Activated CD4-positive, alpha-beta T cell treated with anti-CD3 and anti-CD28 coated beads, Interleukin-2, amount 50 U/mL, for 48 hours (primary cell): ENCODE data around the gene LRRC3.

Experiments
- DNase-seq, 2 experiments: peaks; one replicate each; pipeline ENCODE4 v3.0.0-alpha.2; 2020

Gene LRRC3

DNA sequence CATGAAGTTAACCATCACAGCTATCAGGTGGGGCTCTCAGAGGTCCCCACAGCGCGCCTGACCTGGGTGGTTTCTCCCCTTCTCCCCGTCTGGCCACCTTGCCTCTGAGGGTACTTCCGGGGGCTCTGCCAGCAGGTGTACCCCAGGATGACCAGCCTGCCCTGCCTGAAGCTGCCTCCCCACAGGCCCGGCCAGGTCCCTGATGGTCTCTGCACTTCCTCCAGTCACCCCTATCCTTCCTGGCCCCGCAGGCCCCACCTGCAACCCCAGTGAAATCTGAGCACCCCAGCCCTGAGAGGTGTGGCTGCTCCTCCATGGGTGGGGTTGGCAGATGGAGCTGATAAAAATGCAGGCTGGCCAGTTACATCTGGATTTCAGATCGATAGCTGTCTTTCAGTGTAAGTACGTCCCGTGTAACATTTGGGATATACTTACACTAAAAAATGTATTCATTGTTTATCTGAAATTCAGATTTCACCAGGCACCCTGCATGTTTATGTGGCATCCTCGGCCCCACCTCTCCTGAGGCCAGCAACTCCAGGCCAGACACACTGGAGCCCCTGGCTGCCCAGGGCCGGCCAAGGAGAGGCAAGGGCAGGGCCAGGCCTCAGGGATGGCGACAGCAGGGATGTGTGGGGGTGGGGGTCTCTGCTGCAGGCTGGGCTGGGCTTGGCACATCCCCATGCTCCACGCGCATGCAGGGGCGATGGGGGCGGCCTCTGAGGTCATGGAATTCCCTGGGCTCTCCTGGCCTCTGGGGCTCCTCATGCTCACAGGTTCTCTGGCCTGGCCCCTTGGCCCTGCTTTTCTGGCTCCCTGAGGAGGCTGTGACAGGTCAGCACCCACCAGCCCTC lies 25.1 kb downstream of the LRRC3 start:
- no peak for DNase-seq

DNA sequence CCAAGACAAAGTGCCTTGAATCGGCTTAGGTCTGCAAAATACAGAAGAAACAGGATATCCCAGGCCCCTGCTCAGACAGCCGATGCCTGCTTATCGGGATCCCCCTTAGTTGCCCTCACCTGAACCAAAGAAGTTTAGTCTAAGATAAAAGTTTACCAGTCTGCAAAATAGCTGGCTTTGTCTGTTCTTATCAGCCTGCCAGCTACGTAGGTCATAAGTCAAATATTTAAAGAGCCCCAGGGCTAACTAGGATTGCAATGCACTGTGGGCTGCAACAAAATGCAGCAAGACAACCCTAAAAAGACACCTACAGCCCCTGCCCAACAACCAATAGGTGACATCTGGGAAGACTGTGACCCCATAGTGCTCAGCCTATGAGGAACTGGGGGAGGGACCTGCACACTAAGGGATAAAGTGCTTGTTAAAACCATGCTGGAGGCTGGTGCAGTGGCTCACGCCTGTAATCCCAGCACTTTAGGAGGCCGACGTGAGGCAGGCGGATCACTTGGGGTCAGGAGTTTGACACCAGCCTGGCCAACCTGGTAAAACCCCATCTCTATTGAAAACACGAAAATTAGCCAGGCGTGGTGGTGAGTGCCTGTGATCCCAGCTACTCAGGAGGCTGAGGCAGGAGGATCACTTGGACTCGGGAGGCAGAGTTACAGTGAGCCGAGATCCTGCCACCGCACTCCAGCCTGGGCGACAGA lies 27.4 kb downstream of the LRRC3 start:
- no peak for DNase-seq

DNA sequence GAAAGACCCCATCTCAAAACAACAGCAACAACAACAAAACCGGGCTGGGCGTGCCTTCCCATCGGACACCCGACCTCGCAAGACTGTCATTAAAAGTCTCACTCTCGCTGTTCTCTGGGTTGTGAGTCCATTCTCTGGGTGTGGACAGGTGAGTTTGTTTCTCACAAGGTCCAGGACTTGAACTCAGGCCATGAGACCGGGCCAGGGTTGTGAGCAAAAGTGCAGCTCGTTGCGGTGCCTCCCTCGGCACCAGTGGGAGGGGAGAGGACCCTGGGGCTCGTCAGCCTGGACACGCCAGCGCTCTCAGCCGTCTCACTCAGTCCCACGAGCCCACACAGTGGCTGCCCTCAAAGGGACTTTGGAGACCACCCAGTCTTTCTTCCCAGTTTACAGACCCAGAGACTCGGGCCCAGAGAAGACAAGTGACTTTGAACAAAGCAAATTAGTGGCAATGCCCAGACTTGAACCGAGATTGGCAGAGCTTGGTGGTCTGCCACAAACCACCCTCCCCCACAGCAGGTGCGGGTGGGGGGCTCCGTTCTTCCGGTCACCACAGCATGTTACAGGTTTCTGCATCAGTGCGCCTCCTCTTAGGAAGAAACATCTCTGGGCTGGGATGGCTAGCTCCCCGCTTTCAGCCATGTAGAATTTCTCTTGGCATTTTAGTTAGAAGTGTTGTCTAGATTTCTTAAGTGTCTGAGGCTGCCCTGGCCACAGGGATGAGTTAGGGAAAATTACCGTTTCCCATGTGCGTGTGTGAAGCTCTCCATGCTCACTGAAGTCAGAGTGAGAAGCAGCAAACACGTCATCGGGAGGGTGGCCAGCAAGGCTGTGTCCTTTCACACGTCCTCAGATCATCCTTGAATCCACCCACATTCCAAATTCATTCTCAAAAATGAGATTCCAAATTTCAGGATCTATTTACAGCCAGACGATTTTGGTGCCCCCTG lies 28.3 kb downstream of the LRRC3 start:
- DNase-seq: no peak

DNA sequence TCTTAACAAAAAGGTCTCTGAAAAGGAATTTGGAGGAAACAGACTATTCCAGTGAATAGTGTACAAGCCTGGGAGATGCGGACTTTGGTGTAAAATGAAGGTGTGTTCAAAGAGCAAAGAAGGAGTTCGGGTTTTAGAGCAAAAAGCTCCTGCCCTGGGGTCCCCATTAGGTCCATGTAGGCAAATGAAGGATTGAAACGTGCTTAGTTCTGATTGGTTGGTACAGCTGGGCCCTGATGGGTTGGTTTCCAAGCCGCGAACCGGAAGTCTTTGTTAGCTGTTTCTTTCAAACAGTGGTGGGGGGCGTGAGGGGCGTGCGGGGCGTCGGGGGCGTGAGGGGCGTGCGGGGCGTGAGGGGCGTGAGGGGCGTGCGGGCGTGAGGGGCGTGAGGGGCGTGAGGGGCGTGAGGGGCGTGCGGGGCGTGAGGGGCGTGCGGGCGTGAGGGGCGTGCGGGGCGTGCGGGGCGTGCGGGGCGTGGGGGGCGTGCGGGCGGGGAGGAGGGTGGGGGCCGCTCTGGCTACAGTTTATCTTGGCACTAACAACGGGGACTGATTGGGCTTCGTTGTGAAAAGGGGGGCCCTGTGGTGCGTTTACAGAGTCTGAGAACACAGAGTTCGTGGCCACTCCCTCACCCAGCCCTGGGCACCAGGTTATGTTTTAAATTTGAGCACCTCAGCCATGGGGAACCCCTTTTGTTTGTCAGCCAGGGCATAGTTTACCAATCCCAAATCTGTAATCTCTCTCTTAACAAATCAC lies 29.4 kb downstream of the LRRC3 start:
- DNase-seq: no peak

DNA sequence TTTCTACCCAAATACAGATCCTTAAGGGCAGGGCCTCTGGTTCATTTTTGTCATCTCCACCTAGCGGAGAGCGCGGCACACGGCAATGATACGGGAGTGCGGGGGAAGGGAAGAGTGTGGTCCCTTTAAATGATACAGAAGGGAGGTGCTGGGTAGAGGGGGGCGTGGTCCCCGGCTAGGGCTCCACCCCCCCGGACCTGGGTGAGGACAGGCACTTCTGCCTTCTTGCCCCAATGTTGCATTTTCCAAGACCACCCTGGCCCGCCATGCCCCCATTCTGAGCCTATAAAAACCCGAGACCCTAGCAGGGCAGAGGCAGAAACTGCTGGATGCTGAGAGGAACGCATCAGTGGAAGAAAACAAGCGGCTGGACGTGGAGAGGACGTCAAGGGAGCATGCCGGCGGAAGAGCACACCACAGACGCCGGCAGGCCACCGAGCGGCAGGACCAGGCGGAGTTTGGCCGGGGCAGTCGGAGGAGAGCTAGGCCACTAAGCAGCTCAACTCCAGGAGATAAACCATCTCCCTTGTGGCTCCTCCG lies 30.0 kb downstream of the LRRC3 start:
- peak; percentile 20 to 26 for DNase-seq

DNA sequence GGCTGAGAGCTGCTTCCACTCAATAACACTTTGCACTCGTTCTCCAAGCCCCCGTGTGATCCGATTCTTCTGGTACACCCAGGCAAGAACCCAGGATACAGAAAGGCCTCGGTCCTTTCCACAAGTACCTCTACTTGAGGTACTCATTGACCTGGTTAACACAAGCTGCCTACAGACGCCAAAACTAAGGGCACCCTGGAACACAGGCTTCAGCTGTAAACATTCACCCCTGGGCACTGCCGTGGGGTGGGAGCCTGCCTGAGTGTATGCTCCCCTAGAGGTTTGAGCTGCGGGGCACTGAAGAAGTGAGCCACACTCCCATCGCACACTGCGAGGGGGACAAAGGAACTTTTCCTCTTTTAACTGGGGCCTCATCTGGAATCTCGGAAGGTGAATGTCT lies 30.5 kb downstream of the LRRC3 start:
- DNase-seq: no peak

DNA sequence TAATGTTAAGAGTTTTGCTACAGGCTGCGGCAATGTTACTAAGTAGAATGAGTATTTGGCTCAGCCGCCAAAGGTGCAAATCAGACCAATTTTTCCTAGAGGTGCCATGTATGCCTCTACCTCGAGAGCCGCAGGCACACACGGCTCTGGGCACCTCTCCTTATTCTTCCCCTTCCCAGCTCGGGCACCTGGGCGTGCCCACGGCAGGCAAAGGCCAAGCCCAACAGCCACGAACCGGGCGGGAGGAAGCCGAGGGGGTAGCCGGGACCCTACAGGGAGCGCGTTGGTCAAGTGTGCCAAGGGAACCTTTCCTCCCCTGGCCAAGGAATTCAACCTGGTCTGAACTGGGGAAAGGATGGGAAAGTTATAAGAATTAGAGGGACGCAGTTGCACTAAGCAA lies 31.0 kb downstream of the LRRC3 start:
- DNase-seq: no peak

DNA sequence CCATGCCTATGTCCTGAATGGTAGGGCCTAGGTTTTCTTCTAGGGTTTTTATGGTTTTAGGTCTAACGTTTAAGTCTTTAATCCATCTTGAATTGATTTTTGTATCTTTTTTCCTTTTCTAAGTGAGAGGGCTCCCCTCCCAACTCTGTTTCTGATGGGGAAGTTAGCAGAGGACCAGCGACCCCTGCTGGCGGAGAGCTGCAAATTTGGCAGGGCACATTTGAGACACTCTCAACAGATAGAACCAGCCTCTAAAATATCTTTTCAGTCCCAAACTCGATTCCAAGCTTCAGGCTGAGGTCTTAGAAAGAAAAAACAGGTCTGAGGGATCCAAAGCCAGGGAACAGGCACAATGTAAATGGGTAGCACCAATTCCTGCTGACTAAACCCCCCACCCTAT lies 32.5 kb downstream of the LRRC3 start:
- DNase-seq: peak; percentile 68 to 73

DNA sequence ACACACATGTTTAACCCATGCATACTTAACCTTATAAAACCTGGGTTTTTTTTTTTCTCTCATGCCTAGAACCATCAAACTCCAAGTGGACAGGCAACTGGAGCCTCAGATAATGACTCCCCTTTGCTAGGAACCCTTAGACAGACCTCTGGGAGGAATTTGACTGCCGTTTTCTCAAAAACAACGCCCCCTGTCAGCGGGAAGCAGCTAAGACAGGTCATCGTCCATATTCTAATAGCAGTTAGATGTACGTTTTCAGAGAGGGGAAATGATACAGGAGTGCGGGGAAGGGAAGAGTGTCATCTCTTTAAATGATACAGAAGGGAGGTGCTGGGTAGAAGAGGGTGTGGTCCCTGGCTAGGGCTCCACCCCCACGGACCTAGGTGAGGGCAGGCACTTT lies 34.7 kb downstream of the LRRC3 start:
- DNase-seq: no peak

DNA sequence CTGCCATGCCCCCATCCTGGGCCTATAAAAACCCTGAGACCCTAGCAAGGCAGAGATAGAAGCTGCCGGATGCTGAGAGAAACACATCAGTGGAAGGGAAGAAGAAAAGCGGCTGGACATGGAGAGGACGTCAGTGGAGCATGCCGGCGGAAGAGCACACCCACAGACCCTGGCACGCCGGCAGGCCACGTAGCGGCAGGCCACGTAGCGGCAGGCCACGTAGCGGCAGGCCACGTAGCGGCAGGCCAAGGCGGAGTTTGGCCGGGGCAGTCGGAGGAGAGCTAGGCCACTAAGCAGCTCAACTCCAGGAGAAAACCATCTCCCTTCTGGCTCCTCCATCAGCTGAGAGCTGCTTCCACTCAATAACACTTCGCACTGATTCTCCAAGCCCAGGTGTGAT lies 35.1 kb downstream of the LRRC3 start:
- no peak for DNase-seq

DNA sequence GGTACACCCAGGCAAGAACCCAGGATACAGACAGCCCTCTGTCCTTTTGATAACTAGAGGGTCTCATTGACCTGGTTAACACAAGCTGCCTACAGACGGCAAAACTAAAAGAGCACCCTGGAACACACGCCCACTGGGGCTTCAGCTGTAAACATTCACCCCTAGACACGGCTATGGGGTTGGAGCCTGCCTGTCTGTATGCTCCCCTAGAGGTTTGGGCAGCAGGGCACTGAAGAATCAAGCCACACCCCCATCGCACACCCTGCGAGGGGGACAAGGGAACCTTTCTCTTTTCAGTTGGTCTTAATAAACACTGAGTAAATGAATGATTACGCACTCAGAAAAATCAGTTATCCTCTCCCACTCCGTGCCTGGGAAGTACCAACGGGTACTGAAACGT lies 35.5 kb downstream of the LRRC3 start:
- no peak for DNase-seq

DNA sequence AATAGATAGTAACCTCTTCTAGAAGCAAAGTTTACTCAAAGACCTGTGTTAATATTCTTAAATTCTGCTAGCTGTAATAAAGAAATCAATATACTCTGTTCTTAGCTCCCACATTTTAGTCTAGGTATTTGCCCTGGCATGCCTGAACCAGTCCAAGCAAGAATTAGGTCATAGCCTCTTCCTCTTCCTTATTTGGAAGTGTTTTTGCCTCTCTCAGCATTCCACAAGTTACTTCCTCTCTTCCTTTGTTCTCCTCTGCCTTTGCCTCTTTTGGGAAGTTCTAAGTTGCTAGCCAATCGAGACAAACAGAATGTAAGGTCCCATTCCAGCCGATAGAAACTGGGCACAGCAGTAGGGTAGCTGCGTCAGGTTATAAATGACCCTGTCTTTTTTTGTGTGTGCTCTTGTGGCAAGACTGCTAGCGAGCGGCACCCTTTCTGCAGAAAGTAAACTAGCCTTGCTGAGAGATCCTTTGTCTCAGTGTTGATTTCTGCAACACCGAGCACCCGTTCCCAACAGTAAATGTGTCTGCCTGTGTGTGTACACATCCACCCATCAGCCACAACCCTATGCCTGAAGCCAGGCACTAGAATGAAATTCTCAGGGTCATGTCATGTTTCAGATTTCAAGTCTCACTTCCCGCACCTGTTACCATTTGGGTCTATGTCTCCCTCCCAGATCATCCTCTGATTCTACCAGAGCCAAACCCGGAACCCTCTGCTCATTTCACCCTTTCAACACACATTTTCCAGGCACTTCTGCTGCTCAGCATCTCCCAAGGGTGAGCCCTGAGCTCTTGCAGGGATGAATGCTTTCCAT lies 37.5 kb downstream of the LRRC3 start:
- no peak for DNase-seq

DNA sequence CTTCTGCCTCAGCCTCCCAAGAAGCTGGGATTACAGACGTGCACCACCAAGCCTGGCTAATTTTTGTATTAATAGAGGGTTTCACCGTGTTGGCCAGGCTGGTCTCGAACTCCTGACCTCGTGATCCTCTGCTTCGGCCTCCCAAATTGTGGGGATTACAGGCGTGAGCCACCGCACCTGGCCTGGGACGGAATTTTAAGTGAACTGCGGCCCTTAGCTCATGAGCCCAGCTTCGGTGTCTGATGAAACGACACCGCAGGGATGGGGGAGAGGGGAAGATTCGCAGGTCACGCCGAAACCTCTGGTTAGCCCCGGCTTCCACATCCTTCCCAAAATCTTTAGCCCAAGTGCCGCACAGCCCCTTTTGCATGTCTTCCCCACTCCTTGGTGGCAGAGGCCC lies 39.1 kb downstream of the LRRC3 start:
- DNase-seq: no peak

DNA sequence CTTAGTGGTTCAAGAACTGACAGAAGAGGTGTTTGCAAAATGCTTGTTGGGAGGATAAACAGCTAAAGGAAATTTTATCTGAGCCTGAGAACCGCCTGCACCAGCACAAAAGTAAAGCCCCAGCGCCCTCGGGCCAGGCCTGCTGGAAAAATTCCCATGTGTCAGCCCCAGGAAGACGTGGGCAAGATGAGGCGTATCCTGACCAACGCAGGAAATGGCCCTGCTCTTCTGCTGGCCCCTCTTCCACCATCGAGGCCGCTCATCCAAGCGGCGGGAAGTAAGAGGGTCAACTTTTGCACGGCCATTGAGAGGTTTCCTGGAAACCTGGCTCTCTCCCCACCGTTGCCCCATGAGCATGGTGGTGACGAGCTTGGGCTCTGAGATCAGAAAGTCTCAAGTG lies 39.6 kb downstream of the LRRC3 start:
- DNase-seq: no peak

DNA sequence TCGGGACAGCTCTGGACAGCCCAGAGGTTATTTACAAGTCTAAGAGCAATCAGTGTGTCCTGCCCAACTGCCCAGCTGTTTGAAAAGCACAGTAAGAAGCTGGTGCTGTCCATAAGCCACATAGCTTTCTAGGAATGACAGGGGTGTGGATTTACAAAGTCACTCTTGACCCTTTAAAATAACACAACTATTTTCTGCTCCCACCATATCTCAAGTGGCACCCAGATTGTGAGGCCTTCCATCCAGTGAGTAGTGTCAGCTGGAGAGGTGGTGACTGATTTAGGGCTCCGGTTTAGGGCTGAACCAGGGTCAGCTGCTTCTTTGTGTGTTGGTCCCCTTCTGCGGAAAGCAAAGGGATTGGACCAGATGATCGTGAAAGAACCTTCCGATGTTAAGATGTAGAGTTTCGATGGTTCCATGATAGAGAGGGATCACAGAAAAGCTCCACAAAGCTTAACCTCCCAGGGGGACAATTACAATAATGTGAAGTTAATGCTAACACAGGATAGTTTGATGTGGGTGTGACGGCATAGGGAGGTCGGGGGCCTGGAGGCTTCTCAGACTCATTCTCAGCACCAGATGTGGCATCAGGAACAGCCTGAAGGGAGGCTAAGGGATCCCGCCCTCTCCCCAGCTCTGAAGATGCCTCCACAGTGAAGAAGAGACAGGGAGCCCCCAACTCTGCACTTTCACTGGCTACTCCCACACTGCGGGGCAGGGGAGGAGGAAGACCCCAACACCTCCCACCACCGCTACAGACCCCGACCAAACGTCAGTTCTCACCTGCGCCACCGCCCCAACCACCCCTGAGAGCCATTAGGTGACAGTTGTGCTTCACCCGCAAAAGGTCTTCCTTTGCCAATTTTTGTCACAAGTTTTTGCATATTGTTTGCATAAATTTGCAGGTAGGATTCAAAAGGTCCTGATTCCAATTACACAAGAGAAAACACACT lies 40.6 kb downstream of the LRRC3 start:
- no peak for DNase-seq

DNA sequence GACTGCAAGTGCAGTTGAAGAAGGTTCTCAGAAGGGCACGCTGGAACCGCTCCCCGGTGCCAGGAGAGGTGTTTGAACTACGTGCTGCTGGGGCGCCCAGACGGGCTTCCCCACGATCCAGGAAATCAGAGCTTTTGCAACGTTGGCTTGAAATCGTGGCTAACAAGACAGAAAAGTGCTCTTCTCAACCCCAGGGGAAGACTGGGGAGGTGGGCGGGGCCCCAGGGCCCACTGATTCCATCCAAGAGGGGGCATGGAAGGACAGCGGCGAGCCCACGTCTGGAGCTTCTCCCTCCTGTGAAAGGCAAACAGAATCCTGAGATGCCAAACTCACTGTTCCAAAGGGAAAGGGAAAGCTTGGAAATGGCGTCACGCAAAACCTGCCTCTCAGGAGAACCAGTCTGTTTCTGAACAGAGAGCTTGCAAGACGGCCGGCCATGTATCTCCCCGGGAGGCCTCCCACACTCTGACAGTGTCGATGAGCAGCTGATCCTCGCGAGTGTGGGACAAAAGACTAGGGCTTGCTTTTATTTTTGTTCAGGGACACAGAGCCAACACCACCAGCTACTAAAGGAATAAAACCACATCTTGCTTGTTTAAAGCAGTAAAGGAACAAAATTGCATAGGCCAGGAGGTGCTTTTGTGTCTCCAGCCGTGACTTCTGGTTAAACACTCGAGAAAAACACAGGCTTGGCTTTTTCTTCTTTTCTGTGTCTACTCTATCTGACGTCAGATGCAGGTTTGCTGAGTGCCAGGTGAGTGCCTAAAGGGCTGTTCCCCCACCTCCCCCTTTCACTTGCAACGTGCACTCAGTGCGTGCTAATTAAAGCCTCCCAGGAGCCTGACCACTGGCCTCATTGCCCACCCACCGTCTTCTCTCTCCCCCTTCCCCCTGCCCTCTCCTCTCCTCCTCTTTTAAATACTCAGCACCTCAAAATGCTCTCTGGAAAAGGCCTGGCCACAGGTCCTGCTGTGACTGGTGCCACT lies 41.5 kb downstream of the LRRC3 start:
- no peak for DNase-seq

DNA sequence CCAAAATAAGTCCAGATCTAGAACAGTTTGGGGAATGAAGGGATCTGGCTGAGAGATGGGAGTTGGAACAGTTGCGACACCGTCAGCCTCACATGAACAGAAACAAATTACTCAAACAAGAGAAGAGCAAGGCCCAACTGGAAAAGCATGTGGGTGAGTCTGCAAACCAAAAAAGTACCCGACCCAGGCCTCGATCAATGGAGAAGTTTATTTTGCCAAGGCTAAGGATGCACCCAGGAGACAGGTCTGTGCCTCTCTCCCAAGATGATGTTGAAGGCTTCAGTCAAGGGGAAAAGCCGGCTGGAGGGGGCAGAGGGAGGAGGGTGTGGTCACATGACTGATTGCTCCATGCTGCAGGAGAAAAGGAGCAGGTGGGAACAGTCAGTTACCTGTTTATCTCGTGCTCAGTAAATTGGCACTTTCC lies 42.4 kb downstream of the LRRC3 start:
- no peak for DNase-seq

DNA sequence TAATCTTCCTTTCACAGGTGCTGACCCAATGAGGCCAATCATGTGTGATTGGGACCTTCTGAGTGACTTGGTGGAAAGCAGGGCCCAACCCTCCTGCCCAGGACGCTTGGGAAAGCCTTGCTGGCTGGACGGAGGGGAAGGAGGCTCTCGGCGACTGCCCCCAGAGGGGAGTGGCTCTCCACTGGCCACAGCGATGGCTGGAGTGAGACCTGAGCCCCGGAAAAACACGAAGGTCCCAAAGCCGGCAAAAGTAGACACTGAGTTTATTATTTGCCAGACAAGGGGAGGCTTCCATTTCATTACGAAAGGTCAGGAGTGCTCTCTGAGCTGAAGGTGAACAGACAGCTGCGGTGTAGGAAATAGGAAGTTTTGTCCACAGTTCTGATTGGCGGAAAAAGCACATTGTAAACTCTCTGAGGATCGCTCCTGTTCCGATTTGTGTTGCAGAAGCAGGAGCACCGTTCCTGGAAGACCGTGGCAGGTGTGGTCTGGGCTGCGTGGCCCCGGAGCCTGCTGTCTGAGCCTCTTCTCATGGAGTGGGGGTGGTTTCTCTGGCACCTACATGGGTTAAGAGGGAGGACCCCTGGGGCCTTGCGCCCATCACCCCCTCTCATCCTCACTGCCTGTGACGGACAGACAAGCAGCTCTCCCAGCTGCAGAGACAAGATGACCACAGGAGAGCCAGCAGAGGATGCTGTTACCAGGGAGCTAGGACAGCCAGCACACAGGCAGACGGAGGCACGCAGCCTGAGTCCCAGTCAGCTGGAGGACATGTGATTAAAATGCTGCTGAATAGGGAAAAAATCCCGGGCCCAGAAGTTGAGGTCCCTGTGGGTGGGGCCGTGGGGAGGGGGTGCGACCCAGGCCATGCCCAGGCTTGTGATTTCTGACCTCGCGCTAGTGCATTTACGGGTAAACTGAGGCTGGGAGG lies 43.2 kb downstream of the LRRC3 start:
- no peak for DNase-seq
